D721Med (cell line): ENCODE data around the gene FH.

Source experiments
- DNase-seq: peaks from one replicate; pipeline ENCODE4 v3.0.0; 2011; ENCODE audit warnings: low spot score; ENCODE audit not compliant: insufficient read length
- FAIRE-seq: peaks from 2 replicates; lab custom pipeline; 2011; peaks lifted over from hg19 to GRCh38; lab: Jason Lieb, UNC
- CTCF ChIP-seq: IDR thresholded peaks from 2 replicates; pipeline ENCODE4 v1.5.1; 2012; ENCODE audit warnings: mild to moderate bottlenecking, control low read depth; ENCODE audit not compliant: insufficient read depth; ENCODE audit errors: missing control alignments

The FH gene

GRCh38 chr1:241495741-241496140 lies 23.8 kb downstream of the FH start:
- no peak for DNase-seq
- no peak for TF ChIP-seq CTCF
- FAIRE-seq: no peak

- TF ChIP-seq CTCF: no peak
- no peak for DNase-seq
- peak; percentile 6 for FAIRE-seq
Measured at GRCh38 chr1:241488739-241489138, 30.8 kb downstream of the FH start.

GRCh38 chr1:241485554-241485992 lies 34.0 kb downstream of the FH start:
- peak; percentile 94 for FAIRE-seq

GRCh38 chr1:241485145-241485544 lies 34.4 kb downstream of the FH start:
- DNase-seq (no peak), FAIRE-seq (no peak)
- no peak for TF ChIP-seq CTCF

More at GRCh38 chr1:241485554-241485992, 34.0 kb downstream of the FH start:
- DNase-seq: peak; percentile 23
- TF ChIP-seq CTCF: peak; percentile 41

GRCh38 chr1:241482761-241483250 lies 36.7 kb downstream of the FH start:
- TF ChIP-seq CTCF: no peak
- DNase-seq: no peak

GRCh38 chr1:241479294-241479693 lies 40.3 kb downstream of the FH start:
- TF ChIP-seq CTCF: no peak
- DNase-seq: no peak
- no peak for FAIRE-seq

More at GRCh38 chr1:241482761-241483250, 36.7 kb downstream of the FH start:
- FAIRE-seq: peak; percentile 16

- DNase-seq (no peak), FAIRE-seq (no peak)
- TF ChIP-seq CTCF: no peak
Measured at GRCh38 chr1:241475671-241476070, 43.9 kb downstream of the FH start.
